Heart left ventricle (tissue), 13 donors: ENCODE results near the gene TUSC1.
"Not testable (repeated sequence)": the region's sequence is repeated elsewhere in the genome, so short reads cannot be mapped to it uniquely, and the experiment has no call there.

Experiments
- POLR2A ChIP-seq, 2 donors: fragments of 450-650 bp; IDR thresholded peaks; one replicate each; pipeline ENCODE4 v1.6.1; 2017; ENCODE audit warnings: antibody characterized with exemption in 2 of 2, mild to moderate bottlenecking in 2 of 2, moderate library complexity in 2 of 2
- TF ChIP-seq, protein P1 (sequence below), 12 donors: fragments of 200-600 bp; sonication (generic) in 4 of 12; IDR thresholded peaks; one replicate each; pipeline versions ENCODE4 v1.5.0 to v1.8.0; 2018 to 2022; ENCODE audit warnings: antibody characterized with exemption in 12 of 12, mild to moderate bottlenecking in 5 of 12
- donor health status: ischemic (EF 13 %, LVEDD 7.1; RV severe dilation, severe dysfunction).
- donor health status: DM: no; HTN: yes; CAD: no.
- donor health status: DM: no; HTN: no; CAD: no.
- donor health status: ischemic (EF 25% LVEDD 6.9; RV normal size, moderate dysfunction).
- donor health status: ischemic (EF 25% LVEDD 5.7; RV mildly dilated, moderate dysfunction).
- donor health status: ischemic (EF 35%, LVEDD 5.7; RV mildly dilated, moderate dysfunction).
- donor health status: nonischemic (EF 11% LVEDD 7.7; RV severe dilation, severe dysfunction).
- donor health status: DM: yes; HTN: yes; CAD: no.
- donor health status: PGD.
- donor health status: ischemic (EF 29% LVEDD 5.4; RV normal size, mild dysfunction).
- donor health status: nonischemic (EF 23%, LVEDD 6.1; RV moderate dilation, normal function).

DNA sequence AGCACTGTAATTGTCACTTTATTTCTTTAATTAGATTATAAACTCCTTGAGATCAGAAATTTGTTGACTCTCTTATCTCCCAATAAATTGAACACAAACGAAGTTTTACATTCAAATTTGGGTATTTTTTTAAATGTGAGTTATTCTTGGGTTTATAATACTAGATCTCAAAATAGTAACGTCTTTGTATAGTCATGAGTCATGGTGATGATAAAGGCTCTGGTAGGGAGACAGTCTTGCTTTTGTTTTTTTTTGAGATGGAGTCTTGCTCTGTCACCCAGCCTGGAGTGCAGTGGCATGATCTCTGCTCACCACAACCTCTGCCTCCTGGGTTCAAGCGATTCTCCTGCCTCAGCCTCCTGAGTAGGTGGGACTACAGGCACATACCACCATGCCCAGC is 22.7 kb upstream of the TUSC1 start:
- TF ChIP-seq, protein P1, sequence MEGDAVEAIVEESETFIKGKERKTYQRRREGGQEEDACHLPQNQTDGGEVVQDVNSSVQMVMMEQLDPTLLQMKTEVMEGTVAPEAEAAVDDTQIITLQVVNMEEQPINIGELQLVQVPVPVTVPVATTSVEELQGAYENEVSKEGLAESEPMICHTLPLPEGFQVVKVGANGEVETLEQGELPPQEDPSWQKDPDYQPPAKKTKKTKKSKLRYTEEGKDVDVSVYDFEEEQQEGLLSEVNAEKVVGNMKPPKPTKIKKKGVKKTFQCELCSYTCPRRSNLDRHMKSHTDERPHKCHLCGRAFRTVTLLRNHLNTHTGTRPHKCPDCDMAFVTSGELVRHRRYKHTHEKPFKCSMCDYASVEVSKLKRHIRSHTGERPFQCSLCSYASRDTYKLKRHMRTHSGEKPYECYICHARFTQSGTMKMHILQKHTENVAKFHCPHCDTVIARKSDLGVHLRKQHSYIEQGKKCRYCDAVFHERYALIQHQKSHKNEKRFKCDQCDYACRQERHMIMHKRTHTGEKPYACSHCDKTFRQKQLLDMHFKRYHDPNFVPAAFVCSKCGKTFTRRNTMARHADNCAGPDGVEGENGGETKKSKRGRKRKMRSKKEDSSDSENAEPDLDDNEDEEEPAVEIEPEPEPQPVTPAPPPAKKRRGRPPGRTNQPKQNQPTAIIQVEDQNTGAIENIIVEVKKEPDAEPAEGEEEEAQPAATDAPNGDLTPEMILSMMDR (IDR thresholded peaks at IDR 0.05) = not testable (repeated sequence)
- not testable (repeated sequence) for TF ChIP-seq POLR2A (IDR thresholded peaks at IDR 0.05)
